Glutamatergic neuron (in vitro differentiated cells): ENCODE results near the gene CHMP6. TPM values are rescaled to one million over a fixed set of nuclear protein-coding genes. Genes with fewer than 3 reads are reported as not detected.

Experiments used
- DNase-seq: peaks from one replicate; pipeline ENCODE4 v3.0.0; 2022
- H3K27ac Mint-ChIP-seq: one replicate; pipeline ENCODE4 v1.8.0; 2020; ENCODE audit warnings: mild to moderate bottlenecking, mixed read lengths, inconsistent platforms; ENCODE audit not compliant: unreplicated experiment
- H3K27me3 Mint-ChIP-seq: one replicate; pipeline ENCODE4 v1.8.0; 2020; ENCODE audit warnings: mild to moderate bottlenecking, moderate library complexity, mixed read lengths, inconsistent platforms; ENCODE audit not compliant: unreplicated experiment
- H3K36me3 Mint-ChIP-seq: one replicate; pipeline ENCODE4 v1.8.0; 2020; ENCODE audit warnings: mild to moderate bottlenecking, mixed read lengths, inconsistent platforms; ENCODE audit not compliant: unreplicated experiment
- H3K4me1 Mint-ChIP-seq: one replicate; pipeline ENCODE4 v1.8.0; 2020; ENCODE audit warnings: mild to moderate bottlenecking, low read depth, mixed read lengths, inconsistent platforms; ENCODE audit not compliant: unreplicated experiment
- H3K4me3 Mint-ChIP-seq: one replicate; pipeline ENCODE4 v1.8.0; 2020; ENCODE audit warnings: mild to moderate bottlenecking, mixed read lengths, inconsistent platforms; ENCODE audit not compliant: unreplicated experiment
- H3K9me3 Mint-ChIP-seq: one replicate; pipeline ENCODE4 v1.8.0; 2020; ENCODE audit warnings: mild to moderate bottlenecking, moderate library complexity, mixed read lengths, inconsistent platforms; ENCODE audit not compliant: unreplicated experiment
- total RNA-seq: library from RNA; stranded (reverse); fragmentation: NEBNext Ultra II Directional; extraction: Animal tissue kit (Norgen Biotek cat#: 25700); gene quantifications from one replicate; pipeline ENCODE4 v1.2.1, GENCODE V29; 2021; ENCODE audit not compliant: unreplicated experiment
- TF ChIP-seq, protein P1 (sequence below): fragments of 200-600 bp; sonication (generic); IDR thresholded peaks from one replicate; pipeline ENCODE4 v1.5.0; 2021; ENCODE audit not compliant: partially characterized antibody, unreplicated experiment

Gene CHMP6
- total RNA-seq, 1 donor from 2014 or later = 24.3 TPM

DNA sequence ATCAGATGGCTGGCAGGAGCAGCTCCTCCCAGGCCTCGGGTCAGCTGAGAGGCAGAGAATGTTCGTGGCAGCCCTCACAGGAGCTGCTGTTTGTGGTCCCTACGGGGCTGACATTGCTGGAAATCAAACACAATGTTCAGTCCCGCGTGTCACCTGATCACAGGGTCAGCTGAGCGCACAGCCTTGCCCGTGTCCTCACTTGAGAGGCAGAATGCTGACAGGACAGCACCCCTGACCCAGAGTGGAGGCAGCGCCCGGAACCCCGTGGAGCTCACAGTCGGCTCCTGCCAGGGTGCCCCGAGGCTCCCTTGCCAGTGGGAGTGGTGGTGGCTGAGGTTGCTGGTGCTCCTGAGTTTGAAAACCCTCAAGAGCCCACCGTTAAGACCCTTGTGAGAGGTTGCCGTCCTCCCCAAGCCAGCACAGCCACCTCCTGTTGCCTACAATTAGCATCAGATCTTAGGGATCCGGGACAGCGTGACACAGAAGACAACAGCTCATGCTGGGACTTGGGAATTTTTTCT, 3.6 kb upstream of the CHMP6 start:
- no peak overlapping the region for H3K27ac Mint-ChIP-seq
- H3K4me1 Mint-ChIP-seq = peaks cover 6% of the 10 kb centered on the region
- peak overlapping the region; percentile 15 for H3K4me3 Mint-ChIP-seq
- peaks cover 4% of the 10 kb centered on the region for H3K27me3 Mint-ChIP-seq
- peaks cover 2% of the 10 kb centered on the region for H3K9me3 Mint-ChIP-seq
- DNase-seq = peak; percentile 55
- H3K36me3 Mint-ChIP-seq = no peaks in the 10 kb centered on the region
- TF ChIP-seq, protein P1, sequence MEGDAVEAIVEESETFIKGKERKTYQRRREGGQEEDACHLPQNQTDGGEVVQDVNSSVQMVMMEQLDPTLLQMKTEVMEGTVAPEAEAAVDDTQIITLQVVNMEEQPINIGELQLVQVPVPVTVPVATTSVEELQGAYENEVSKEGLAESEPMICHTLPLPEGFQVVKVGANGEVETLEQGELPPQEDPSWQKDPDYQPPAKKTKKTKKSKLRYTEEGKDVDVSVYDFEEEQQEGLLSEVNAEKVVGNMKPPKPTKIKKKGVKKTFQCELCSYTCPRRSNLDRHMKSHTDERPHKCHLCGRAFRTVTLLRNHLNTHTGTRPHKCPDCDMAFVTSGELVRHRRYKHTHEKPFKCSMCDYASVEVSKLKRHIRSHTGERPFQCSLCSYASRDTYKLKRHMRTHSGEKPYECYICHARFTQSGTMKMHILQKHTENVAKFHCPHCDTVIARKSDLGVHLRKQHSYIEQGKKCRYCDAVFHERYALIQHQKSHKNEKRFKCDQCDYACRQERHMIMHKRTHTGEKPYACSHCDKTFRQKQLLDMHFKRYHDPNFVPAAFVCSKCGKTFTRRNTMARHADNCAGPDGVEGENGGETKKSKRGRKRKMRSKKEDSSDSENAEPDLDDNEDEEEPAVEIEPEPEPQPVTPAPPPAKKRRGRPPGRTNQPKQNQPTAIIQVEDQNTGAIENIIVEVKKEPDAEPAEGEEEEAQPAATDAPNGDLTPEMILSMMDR = no peak

DNA sequence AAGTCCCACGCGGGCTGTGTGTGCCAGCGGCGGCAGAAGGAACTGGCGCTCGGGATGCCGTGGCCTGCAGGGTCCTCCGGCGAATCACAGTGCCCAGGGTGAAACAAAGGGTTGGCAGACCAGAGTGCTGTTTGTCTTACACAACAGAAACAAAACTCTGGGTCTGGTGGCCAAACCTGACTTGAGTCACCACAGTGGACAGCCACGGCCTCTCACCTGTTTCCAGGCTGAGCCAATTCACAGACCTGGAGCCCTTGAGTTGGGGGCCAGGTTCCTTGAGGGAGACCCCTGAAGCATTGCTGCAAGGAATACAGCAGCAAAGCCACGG, 2.1 kb upstream of the CHMP6 start:
- peaks cover 4% of the 10 kb centered on the region for H3K4me1 Mint-ChIP-seq
- peaks cover 2% of the 10 kb centered on the region for H3K9me3 Mint-ChIP-seq
- peaks cover 2% of the 10 kb centered on the region for H3K27me3 Mint-ChIP-seq
- DNase-seq = no peak
- no peak overlapping the region for H3K4me3 Mint-ChIP-seq
- H3K36me3 Mint-ChIP-seq = no peaks in the 10 kb centered on the region
- TF ChIP-seq, protein P1 = no peak
- H3K27ac Mint-ChIP-seq = no peak overlapping the region

DNA sequence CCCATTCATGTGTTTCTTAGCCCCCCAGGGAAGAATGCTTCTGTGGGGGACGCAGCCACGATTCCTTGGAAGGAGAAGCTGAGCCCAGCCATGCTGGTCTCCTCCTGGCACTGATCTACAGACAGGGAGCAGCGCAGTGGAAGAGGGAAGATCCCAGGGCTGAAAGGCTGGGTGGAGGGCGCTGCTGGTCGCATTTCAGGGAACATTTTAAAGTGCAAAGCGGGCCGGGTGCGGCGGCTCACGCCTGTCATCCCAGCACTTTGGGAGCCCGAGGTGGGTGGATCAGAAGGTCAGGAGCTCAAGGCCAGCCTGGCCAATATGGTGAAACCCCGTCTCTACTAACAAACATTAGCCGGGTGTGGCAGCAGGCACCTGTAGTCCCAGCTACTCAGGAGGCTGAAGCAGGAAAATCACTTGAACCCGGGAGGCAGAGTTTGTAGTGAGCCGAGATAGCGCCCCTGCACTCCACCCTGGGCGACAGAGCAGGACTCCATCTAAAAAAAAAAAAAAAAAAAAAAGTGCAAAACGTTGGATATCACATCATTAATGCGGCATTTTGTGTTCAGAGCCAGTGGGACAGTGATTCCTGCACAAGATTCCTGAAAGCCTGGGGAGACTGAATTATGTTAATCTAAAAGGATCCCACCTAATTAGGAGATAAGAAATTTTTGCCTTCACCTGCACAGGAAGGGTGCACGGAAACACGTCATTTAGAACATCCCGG, 558 bp upstream of the CHMP6 start:
- no peaks in the 10 kb centered on the region for H3K36me3 Mint-ChIP-seq

DNA sequence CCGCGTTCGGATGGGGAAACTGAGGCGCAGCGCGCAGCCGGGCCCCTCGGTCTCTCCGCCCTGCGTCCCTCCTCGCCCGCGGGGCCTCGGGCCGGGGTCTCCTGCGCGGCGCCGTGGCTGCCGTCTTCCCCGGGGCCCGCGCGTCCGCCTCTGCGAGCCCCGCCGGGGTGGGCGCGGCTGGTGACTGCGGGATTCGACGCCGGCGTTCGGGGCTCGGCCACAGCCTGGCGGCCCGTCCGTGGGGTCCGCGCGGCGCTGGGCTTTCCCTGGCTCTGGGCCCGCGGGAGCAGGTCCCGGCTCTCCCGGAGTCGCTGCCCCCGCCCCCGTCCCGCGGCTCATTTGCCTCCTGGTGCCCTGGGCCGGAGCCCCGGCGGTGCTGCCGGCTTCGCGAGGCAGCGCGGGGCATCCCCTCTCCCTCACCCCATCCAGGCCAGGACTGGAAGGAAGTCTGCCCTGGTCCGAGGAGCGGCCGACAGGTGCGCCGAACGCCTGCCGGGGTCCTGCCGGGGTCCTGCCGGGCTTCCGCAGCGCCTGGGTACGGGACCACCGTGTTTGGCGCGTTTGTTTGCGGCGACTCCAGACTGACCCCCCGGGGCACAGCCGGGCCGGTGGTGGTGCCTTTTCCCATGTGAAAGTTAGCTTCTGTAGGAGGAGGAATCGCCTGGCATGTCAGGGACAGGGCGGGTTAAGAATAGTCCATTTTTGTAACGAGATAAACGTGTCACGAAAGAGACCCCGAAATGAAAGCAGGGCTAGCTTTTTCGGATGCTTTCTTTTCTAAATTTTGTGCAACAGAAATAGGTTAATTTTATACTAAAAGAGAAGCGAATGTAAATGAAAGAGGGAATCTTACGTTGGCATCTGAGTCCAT, 671 bp downstream of the CHMP6 start:
- Mint-ChIP-seq H3K27ac (peak overlapping the region; percentile 81), H3K9me3 (no peaks in the 10 kb centered on the region)

More for the DNA sequence above, 558 bp upstream of the CHMP6 start:
- peak overlapping the region; percentile 65 for H3K4me3 Mint-ChIP-seq
- H3K27ac Mint-ChIP-seq = no peak overlapping the region
- H3K4me1 Mint-ChIP-seq = peaks cover 4% of the 10 kb centered on the region
- peaks cover 8% of the 10 kb centered on the region for H3K27me3 Mint-ChIP-seq
- TF ChIP-seq, protein P1 = no peak
- no peak for DNase-seq
- no peaks in the 10 kb centered on the region for H3K9me3 Mint-ChIP-seq

More for the DNA sequence above, 671 bp downstream of the CHMP6 start:
- Mint-ChIP-seq H3K27me3 (peaks cover 8% of the 10 kb centered on the region), H3K4me3 (peak overlapping the region; percentile 76), H3K36me3 (no peaks in the 10 kb centered on the region), H3K4me1 (peaks cover 4% of the 10 kb centered on the region)
- TF ChIP-seq, protein P1 = no peak
- DNase-seq = peak; percentile 44
